GM10248 (cell line): ENCODE results near the gene TCEAL5.

Experiments
- CTCF ChIA-PET: fragments of 300-600 bp; sonication (Branson Sonifier 250); formaldehyde crosslinking; extraction: SDS; loops from one replicate; lab custom pipeline; 2021; ENCODE audit warnings: antibody characterized with exemption; lab: Yijun Ruan, JAX
- POLR2A ChIA-PET: fragments of 350-650 bp; sonication (Branson Sonifier 250); formaldehyde crosslinking; extraction: SDS; loops from one replicate; lab custom pipeline; 2020; ENCODE audit warnings: antibody characterized with exemption; lab: Yijun Ruan, JAX
- DNase-seq: peaks from one replicate; pipeline ENCODE4 v3.0.0; 2012; ENCODE audit errors: extremely low spot score
- CTCF ChIP-seq: IDR thresholded peaks from 2 replicates; pipeline ENCODE4 v1.5.1; 2012; ENCODE audit warnings: mild to moderate bottlenecking, low read depth; ENCODE audit errors: extremely low read depth, missing control alignments, control extremely low read depth

Gene TCEAL5

GRCh38 chrX:103279624-103280023, 3.1 kb upstream of the TCEAL5 start:
- CTCF ChIA-PET, result no interaction called here
- DNase-seq, result no peak
- TF ChIP-seq CTCF, result no peak
- POLR2A ChIA-PET, result no interaction called here

- ChIA-PET POLR2A (no interaction called here), CTCF (no interaction called here)
- TF ChIP-seq CTCF, result no peak
- no peak for DNase-seq
These were observed 493 bp downstream of the TCEAL5 start for GRCh38 chrX:103275947-103276567.

GRCh38 chrX:103274284-103274683, 2.3 kb downstream of the TCEAL5 start:
- CTCF ChIA-PET, result no interaction called here
- TF ChIP-seq CTCF, result no peak

GRCh38 chrX:103258275-103258674, 18.3 kb downstream of the TCEAL5 start:
- DNase-seq, result no peak
- ChIA-PET CTCF (interaction anchor here (0.9 kb wide), 1 partner anchor 14 kb away, joined by 3 read pairs; no protein-coding TSS in a partner anchor), POLR2A (no interaction called here)
- TF ChIP-seq CTCF, result no peak

More at GRCh38 chrX:103274284-103274683, 2.3 kb downstream of the TCEAL5 start:
- no peak for DNase-seq
- POLR2A ChIA-PET, result no interaction called here

GRCh38 chrX:103256651-103257050, 19.9 kb downstream of the TCEAL5 start:
- ChIA-PET POLR2A (no interaction called here), CTCF (interaction anchor here (1.2 kb wide), 1 partner anchor 8 kb away, joined by 3 read pairs; no protein-coding TSS in a partner anchor)
- no peak for TF ChIP-seq CTCF

GRCh38 chrX:103254921-103255493, 21.5 kb downstream of the TCEAL5 start, which contains the start of gene TCEAL8:
TSS of gene TCEAL8 (minus strand) at chrX:103255155. CDS start at chrX:103253979, 1,176 bp downstream.
- ChIA-PET CTCF (interaction anchor here (1.0 kb wide), 1 partner anchor 44 kb away, joined by 3 read pairs; no protein-coding TSS in a partner anchor), POLR2A (interaction anchor here (0.5 kb wide), 1 partner anchor 413 kb away, joined by 4 read pairs; no protein-coding TSS in a partner anchor)
- TF ChIP-seq CTCF, result no peak
- DNase-seq, result peak; percentile 56

More at GRCh38 chrX:103256651-103257050, 19.9 kb downstream of the TCEAL5 start:
- no peak for DNase-seq
